Keratinocyte (primary cell): ENCODE measurements around the gene TMPRSS13. TPM values are rescaled to one million over a fixed set of nuclear protein-coding genes. Genes with fewer than 3 reads are reported as not detected.

Experiments used
- DNase-seq: peaks from one replicate; pipeline ENCODE4 v3.0.0-alpha.2; 2011; ENCODE audit warnings: low read depth, missing footprints, low spot score
- FAIRE-seq: peaks from 2 replicates; lab custom pipeline; 2011; peaks lifted over from hg19 to GRCh38; lab: Jason Lieb, UNC
- H2AFZ ChIP-seq: 2 replicates; pipeline ENCODE4 v1.6.0; 2012; ENCODE audit warnings: low read length, control low read depth, inconsistent platforms; ENCODE audit not compliant: control insufficient read depth
- H3K27ac ChIP-seq: 2 replicates; pipeline ENCODE4 v1.5.1; 2011; ENCODE audit warnings: low read length; ENCODE audit not compliant: control insufficient read depth, insufficient read depth
- H3K27me3 ChIP-seq: 3 replicates; pipeline ENCODE4 v1.6.0; 2011; ENCODE audit warnings: low read length; ENCODE audit not compliant: control insufficient read depth, insufficient read depth; ENCODE audit errors: extremely low read depth
- H3K36me3 ChIP-seq, 2 experiments: 2 replicates in 1 of 2; 3 replicates in 1 of 2; pipeline ENCODE4 v1.5.1; 2011; ENCODE audit warnings: low read length in 2 of 2, mild to moderate bottlenecking in 1 of 2; ENCODE audit not compliant: control insufficient read depth in 2 of 2, insufficient read depth in 2 of 2; ENCODE audit errors: extremely low read depth in 1 of 2
- H3K4me1 ChIP-seq: 3 replicates; pipeline ENCODE4 v1.5.1; 2011; ENCODE audit warnings: low read length; ENCODE audit not compliant: control insufficient read depth, insufficient read depth; ENCODE audit errors: extremely low read depth
- H3K4me2 ChIP-seq: 3 replicates; pipeline ENCODE4 v1.6.0; 2011; ENCODE audit warnings: low read depth, low read length; ENCODE audit not compliant: control insufficient read depth, insufficient read depth; ENCODE audit errors: extremely low read depth
- H3K4me3 ChIP-seq, 3 experiments: fragments of 200-600 bp in 1 of 3; sonication (generic) in 1 of 3; 2 replicates in 2 of 3; 3 replicates in 1 of 3; pipeline ENCODE4 v1.5.1; 2011 to 2016; ENCODE audit warnings: low read length in 3 of 3, mild to moderate bottlenecking in 3 of 3, control low read depth in 2 of 3, inconsistent platforms in 1 of 3, low read depth in 1 of 3, mixed read lengths in 1 of 3, mixed run types in 1 of 3, moderate library complexity in 1 of 3; ENCODE audit not compliant: control insufficient read depth in 2 of 3, insufficient read depth in 2 of 3; ENCODE audit errors: extremely low read depth in 1 of 3
- H3K79me2 ChIP-seq: 2 replicates; pipeline ENCODE4 v1.6.0; 2012; ENCODE audit warnings: low read length; ENCODE audit not compliant: control insufficient read depth, insufficient read depth
- H3K9ac ChIP-seq: 3 replicates; pipeline ENCODE4 v1.6.0; 2011; ENCODE audit warnings: low read length; ENCODE audit not compliant: control insufficient read depth, insufficient read depth; ENCODE audit errors: extremely low read depth
- H3K9me1 ChIP-seq: 3 replicates; pipeline ENCODE4 v1.6.0; 2011; ENCODE audit warnings: low read length; ENCODE audit not compliant: control insufficient read depth, insufficient read depth; ENCODE audit errors: extremely low read depth
- H3K9me3 ChIP-seq: 2 replicates; pipeline ENCODE4 v1.5.1; 2012; ENCODE audit warnings: low read depth, low read length; ENCODE audit not compliant: control insufficient read depth
- H4K20me1 ChIP-seq: 3 replicates; pipeline ENCODE4 v1.6.0; 2011; ENCODE audit warnings: low read length; ENCODE audit not compliant: control insufficient read depth, insufficient read depth; ENCODE audit errors: extremely low read depth
- CTCF ChIP-seq, 3 experiments: IDR thresholded peaks in 1 of 3; conservative IDR thresholded peaks in 1 of 3; optimal IDR thresholded peaks in 1 of 3; 2 replicates in 2 of 3; 3 replicates in 1 of 3; pipeline versions ENCODE3 to v1.5.1; 2011; ENCODE audit warnings: low read length in 3 of 3, mild to moderate bottlenecking in 3 of 3, moderate library complexity in 2 of 3, control low read depth in 1 of 3, inconsistent platforms in 1 of 3; ENCODE audit not compliant: insufficient read depth in 2 of 3; ENCODE audit errors: extremely low read depth in 1 of 3
- EZH2 ChIP-seq: IDR thresholded peaks from one replicate; pipeline ENCODE4 v1.6.1; 2012; ENCODE audit warnings: inconsistent platforms, mild to moderate bottlenecking, low read length, moderate library complexity
- dilution Hi-C: fragments of 300-500 bp; cut with MboI; formaldehyde crosslinking; loops from one replicate; pipeline ENCODE4 v1.7.0; 2020; ENCODE audit warnings: low sequenced_read_pairs; ENCODE audit not compliant: extremely low pct_ligation_motif_present
- polyA plus RNA-seq, 5 experiments: library from polyadenylated mRNA; depleted of rRNA in 3 of 5; stranded (reverse) in 3 of 5; stranded (forward) in 1 of 5; unstranded in 1 of 5; fragments of >200 nt; gene quantifications; 1 replicate in 1 of 5; 2 replicates in 3 of 5; 3 replicates in 1 of 5; pipeline versions ENCODE4 v1.2.1 to v1.2.3, GENCODE V29; 2011 to 2012; ENCODE audit warnings: missing spikeins in 2 of 5, low read depth in 1 of 5, low replicate concordance in 1 of 5

Gene TMPRSS13
- polyA plus RNA-seq, 1 donor (not counting 4 experiments of a cell fraction or from before 2014, with no cell fraction given): 1.8 TPM

DNA sequence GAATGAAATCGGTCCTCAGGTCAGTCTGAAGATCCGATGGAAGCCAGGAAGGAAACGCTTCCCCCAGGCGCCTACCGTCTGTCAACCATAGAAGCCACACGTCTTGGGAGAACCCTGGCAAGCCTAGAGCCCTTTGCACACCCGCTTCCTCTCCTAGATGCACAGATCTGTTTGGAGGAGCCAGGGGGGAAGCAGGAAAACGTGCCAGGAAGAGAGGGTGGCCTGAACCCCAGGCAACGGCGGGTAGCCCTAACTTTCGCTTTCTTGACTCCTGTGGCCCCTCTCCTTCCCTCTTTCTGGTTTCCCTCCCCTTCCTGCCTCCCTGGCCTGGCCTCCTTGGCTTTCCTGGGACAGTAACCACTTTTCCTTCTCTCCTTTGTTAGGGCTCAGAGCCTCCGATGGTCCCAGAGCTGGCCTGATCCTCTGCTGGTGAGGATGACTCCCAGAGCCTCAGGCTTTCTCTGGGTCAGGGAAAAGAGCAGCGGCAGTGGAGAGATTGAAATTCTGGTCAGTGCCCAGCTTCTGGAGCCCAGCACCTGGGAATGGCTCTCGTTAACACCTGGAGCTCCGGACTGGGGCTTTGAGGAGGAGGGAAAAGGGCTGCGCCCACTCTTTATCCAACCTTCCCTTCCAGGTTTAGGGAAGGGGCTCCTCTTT lies 54.8 kb downstream of the TMPRSS13 start:
- no peak overlapping the region for H3K4me2 ChIP-seq
- TF ChIP-seq CTCF (optimal IDR thresholded peaks at IDR 0.05 in 1 of 3, IDR thresholded peaks at IDR 0.05 in 1 of 3, conservative IDR thresholded peaks at IDR 0.05 in 1 of 3; ENCODE audit: extremely low read depth in 1 of 3, insufficient read depth in 2 of 3, low read length in 3 of 3) (no peak), EZH2 (no peak)
- H3K36me3 ChIP-seq: no peaks in the 10 kb centered on the region
- no peaks in the 10 kb centered on the region for H3K4me1 ChIP-seq
- H3K9ac ChIP-seq: no peak overlapping the region
- no peaks in the 10 kb centered on the region for H3K79me2 ChIP-seq
- no peaks in the 10 kb centered on the region for H3K9me1 ChIP-seq
- no peaks in the 10 kb centered on the region for H3K9me3 ChIP-seq
- no peaks in the 10 kb centered on the region for H4K20me1 ChIP-seq
- peaks cover 74% of the 10 kb centered on the region for H3K27me3 ChIP-seq
- FAIRE-seq: no peak
- no peak overlapping the region for H2AFZ ChIP-seq
- H3K27ac ChIP-seq: no peak overlapping the region
- DNase-seq: no peak
- H3K4me3 ChIP-seq: no peak overlapping the region
- dilution Hi-C loops: no loop called here

DNA sequence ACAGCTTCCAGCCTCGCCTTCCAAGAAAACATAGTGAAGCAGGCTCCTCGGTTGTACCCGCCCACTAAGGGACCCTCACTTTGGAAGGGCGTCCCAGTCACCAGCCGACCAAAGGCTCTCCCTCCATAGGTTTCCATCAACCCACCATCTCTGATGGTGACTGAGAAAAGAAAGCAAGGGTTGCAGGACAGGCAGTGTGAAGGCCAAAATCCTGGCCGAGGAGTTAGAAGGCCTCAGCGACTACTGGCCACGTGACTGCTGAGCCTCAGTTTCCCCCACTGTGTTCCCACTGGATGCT lies 55.4 kb downstream of the TMPRSS13 start:
- TF ChIP-seq EZH2 (no peak), CTCF (optimal IDR thresholded peaks at IDR 0.05 in 1 of 3, IDR thresholded peaks at IDR 0.05 in 1 of 3, conservative IDR thresholded peaks at IDR 0.05 in 1 of 3; ENCODE audit: extremely low read depth in 1 of 3, insufficient read depth in 2 of 3, low read length in 3 of 3) (no peak)
- no peaks in the 10 kb centered on the region for H3K4me1 ChIP-seq
- DNase-seq: no peak
- no peaks in the 10 kb centered on the region for H3K79me2 ChIP-seq
- H3K9ac ChIP-seq: no peak overlapping the region
- H3K27me3 ChIP-seq: peaks cover 68% of the 10 kb centered on the region
- H3K9me1 ChIP-seq: no peaks in the 10 kb centered on the region
- no peaks in the 10 kb centered on the region for H3K9me3 ChIP-seq
- H4K20me1 ChIP-seq: no peaks in the 10 kb centered on the region
- no peak for FAIRE-seq
- no peak overlapping the region for H3K27ac ChIP-seq
- no peak overlapping the region for H2AFZ ChIP-seq
- dilution Hi-C loops: no loop called here
- no peak overlapping the region for H3K4me3 ChIP-seq
- no peaks in the 10 kb centered on the region for H3K36me3 ChIP-seq
- H3K4me2 ChIP-seq: no peak overlapping the region
